Smooth muscle cell (in vitro differentiated cells): Measurements from ENCODE around the gene PRR13. TPM values are rescaled to one million over a fixed set of nuclear protein-coding genes. Genes with fewer than 3 reads are reported as not detected.

Source experiments
- DNase-seq: peaks from one replicate; lab custom pipeline; 2025; ENCODE audit not compliant: unreplicated experiment; lab: John Stamatoyannopoulos, UW
- H2AFZ ChIP-seq: fragments of 200-600 bp; sonication (generic); 2 replicates; pipeline ENCODE4 v1.6.0; 2016; ENCODE audit warnings: antibody characterized with exemption, low read depth, mild to moderate bottlenecking
- H3F3A ChIP-seq: fragments of 200-600 bp; sonication (generic); 2 replicates; pipeline ENCODE4 v1.6.0; 2017; ENCODE audit warnings: antibody characterized with exemption, low read depth
- H3K27ac ChIP-seq: fragments of 200-600 bp; sonication (generic); 2 replicates; pipeline ENCODE4 v1.5.1; 2016; ENCODE audit warnings: low read depth, mild to moderate bottlenecking
- H3K27me3 ChIP-seq: fragments of 200-600 bp; sonication (generic); 2 replicates; pipeline ENCODE4 v1.6.1; 2016; ENCODE audit warnings: low read depth, mild to moderate bottlenecking
- H3K36me3 ChIP-seq: fragments of 200-600 bp; sonication (generic); 2 replicates; pipeline ENCODE4 v1.5.1; 2016; ENCODE audit warnings: low read depth
- H3K4me1 ChIP-seq: fragments of 200-600 bp; sonication (generic); 2 replicates; pipeline ENCODE4 v1.5.1; 2016; ENCODE audit warnings: low read depth
- H3K4me2 ChIP-seq: fragments of 200-600 bp; sonication (generic); 2 replicates; pipeline ENCODE4 v1.6.0; 2016; ENCODE audit warnings: mild to moderate bottlenecking
- H3K4me3 ChIP-seq: fragments of 200-600 bp; sonication (generic); 2 replicates; pipeline ENCODE4 v1.5.1; 2016; ENCODE audit warnings: mild to moderate bottlenecking
- H3K79me2 ChIP-seq: fragments of 200-600 bp; sonication (generic); 2 replicates; pipeline ENCODE4 v1.6.0; 2016; ENCODE audit warnings: low read depth, mild to moderate bottlenecking
- H3K9ac ChIP-seq: fragments of 200-600 bp; sonication (generic); 2 replicates; pipeline ENCODE4 v1.6.0; 2016; ENCODE audit warnings: low read depth
- H3K9me3 ChIP-seq: fragments of 200-600 bp; sonication (generic); replicated peaks from 2 replicates; pipeline ENCODE4 v1.5.1; 2016; ENCODE audit warnings: low read depth
- H4K20me1 ChIP-seq: fragments of 200-600 bp; sonication (generic); 2 replicates; pipeline ENCODE4 v1.6.0; 2016; ENCODE audit warnings: low read depth
- WGBS: methylation state at CpG from one replicate; pipeline ENCODE4 v1.1.7; 2016; ENCODE audit warnings: low lambda C conversion rate; 5-methylcytosine and 5-hydroxymethylcytosine counted together
- polyA plus RNA-seq: library from polyadenylated mRNA; unstranded; fragments of >200 nt; fragmentation: Nextera tagmentation; extraction: Ambion mirVana; gene quantifications from 2 replicates; pipeline ENCODE4 v1.2.1, GENCODE V29; 2016
- total RNA-seq: library from RNA; depleted of rRNA; stranded (reverse); fragments of >200 nt; gene quantifications from 2 replicates; pipeline ENCODE4 v1.2.3, GENCODE V29; 2014
- TF ChIP-seq, protein P1 (sequence below): fragments of 200-600 bp; sonication (generic); IDR thresholded peaks from 2 replicates; pipeline ENCODE4 v1.5.1; 2017; ENCODE audit warnings: borderline replicate concordance, mild to moderate bottlenecking, antibody characterized with exemption; ENCODE audit not compliant: insufficient read depth, poor library complexity, severe bottlenecking

Gene PRR13
- total and polyA plus RNA-seq, 2 experiments from 2014 or later, result 65.3 to 176 TPM

DNA sequence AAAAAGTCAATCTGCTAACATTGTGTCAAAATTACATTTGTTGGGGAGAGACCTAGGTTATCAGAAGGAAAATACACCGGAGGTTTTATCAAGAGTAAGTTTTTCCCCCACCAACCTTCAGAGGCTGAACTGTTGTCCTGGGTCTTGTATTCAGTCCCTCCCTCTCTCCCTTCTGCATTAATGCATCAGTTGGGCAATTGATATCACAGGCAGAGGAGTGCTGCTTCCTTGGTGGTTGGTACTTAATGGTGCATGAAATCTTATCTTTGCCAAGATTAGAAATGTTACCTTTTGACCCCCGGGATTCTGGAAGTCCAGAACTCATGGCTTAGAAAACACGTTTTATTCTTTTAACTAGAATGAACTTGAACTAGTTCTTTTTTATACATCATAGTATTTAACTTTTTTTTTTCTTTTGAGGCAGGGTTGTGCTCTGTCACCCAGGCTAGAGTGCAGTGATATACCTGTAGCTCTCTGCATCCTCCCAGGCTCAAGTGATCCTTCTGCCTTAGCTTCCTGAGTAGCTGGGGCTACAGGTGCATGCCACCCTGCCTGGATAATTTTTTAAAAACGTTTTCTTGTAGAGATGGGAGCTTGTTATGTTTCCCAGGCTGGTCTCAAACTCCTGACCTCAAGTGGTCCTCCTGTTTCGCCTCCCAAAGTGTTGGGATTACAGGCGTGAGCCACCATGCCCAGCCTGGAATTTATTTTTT lies 15.3 kb downstream of the PRR13 start:
- no peak overlapping the region for H3K27ac ChIP-seq
- WGBS, result 91% methylated on average over 6 of the region's 6 CpGs
- H3K4me2 ChIP-seq, result no peak overlapping the region
- H3K4me3 ChIP-seq, result no peak overlapping the region
- no peaks in the 10 kb centered on the region for H3K27me3 ChIP-seq
- peaks cover 58% of the 10 kb centered on the region for H3K36me3 ChIP-seq
- no peak for DNase-seq
- H4K20me1 ChIP-seq, result peaks cover 97% of the 10 kb centered on the region
- no peak overlapping the region for H3K9ac ChIP-seq
- TF ChIP-seq, protein P1, sequence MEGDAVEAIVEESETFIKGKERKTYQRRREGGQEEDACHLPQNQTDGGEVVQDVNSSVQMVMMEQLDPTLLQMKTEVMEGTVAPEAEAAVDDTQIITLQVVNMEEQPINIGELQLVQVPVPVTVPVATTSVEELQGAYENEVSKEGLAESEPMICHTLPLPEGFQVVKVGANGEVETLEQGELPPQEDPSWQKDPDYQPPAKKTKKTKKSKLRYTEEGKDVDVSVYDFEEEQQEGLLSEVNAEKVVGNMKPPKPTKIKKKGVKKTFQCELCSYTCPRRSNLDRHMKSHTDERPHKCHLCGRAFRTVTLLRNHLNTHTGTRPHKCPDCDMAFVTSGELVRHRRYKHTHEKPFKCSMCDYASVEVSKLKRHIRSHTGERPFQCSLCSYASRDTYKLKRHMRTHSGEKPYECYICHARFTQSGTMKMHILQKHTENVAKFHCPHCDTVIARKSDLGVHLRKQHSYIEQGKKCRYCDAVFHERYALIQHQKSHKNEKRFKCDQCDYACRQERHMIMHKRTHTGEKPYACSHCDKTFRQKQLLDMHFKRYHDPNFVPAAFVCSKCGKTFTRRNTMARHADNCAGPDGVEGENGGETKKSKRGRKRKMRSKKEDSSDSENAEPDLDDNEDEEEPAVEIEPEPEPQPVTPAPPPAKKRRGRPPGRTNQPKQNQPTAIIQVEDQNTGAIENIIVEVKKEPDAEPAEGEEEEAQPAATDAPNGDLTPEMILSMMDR, result no peak
- H3K4me1 ChIP-seq, result peaks cover 40% of the 10 kb centered on the region
- H2AFZ ChIP-seq, result no peak overlapping the region
- H3K79me2 ChIP-seq, result peaks cover 97% of the 10 kb centered on the region
- no peaks in the 10 kb centered on the region for H3K9me3 ChIP-seq
- H3F3A ChIP-seq, result peaks cover 50% of the 10 kb centered on the region

DNA sequence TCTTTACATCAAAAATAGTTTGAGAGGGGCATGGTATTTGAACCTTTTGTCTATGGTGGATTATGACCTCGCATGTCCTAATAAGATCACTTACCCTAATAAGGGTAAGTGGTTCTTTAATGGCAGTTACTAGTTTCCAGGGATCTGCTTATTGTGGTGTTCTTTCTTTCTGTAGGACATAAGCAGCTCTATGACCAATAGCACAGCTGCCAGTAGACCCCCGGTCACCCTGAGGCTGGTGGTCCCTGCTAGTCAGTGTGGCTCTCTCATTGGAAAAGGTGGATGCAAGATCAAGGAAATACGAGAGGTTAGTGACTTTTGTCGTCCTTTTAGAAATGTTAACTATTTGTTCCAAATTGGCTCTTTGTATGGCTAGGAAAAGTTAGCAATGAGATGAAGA lies 17.6 kb downstream of the PRR13 start:
- DNase-seq, result no peak
- Histone ChIP-seq H3K4me1 (peaks cover 46% of the 10 kb centered on the region), H4K20me1 (peaks cover 100% of the 10 kb centered on the region), H3K36me3 (peaks cover 75% of the 10 kb centered on the region), H3K4me3 (no peak overlapping the region), H3F3A (peaks cover 46% of the 10 kb centered on the region), H3K4me2 (no peak overlapping the region), H3K27me3 (no peaks in the 10 kb centered on the region), H3K9ac (no peak overlapping the region), H3K9me3 (no peaks in the 10 kb centered on the region), H2AFZ (no peak overlapping the region), H3K27ac (peak overlapping the region; percentile 21), H3K79me2 (peaks cover 100% of the 10 kb centered on the region)
- WGBS, result 97% methylated on average over 4 of the region's 4 CpGs
- TF ChIP-seq, protein P1, result no peak

DNA sequence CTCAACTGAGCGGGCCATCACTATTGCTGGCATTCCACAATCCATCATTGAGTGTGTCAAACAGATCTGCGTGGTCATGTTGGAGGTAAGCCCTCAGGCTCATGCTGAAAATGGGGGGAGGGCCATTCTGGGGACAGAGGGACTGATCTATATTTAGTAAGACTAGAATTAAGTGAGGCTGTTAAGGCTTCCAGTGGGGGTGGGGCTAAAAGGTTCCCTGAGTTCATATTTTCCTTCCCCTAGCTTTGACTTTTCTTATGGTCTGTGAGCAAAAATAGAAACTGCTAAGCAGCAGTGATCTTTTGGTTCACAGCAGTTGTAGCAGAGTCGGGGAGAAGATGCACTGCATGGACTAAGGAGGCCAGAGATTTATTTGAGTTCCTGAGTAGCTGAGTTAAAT lies 19.5 kb downstream of the PRR13 start:
- Histone ChIP-seq H3K9ac (no peak overlapping the region), H4K20me1 (peaks cover 100% of the 10 kb centered on the region), H3K79me2 (peaks cover 100% of the 10 kb centered on the region), H3K27ac (peak overlapping the region; percentile 50), H2AFZ (no peak overlapping the region), H3F3A (peaks cover 42% of the 10 kb centered on the region), H3K36me3 (peaks cover 76% of the 10 kb centered on the region), H3K27me3 (no peaks in the 10 kb centered on the region), H3K4me3 (no peak overlapping the region), H3K4me2 (no peak overlapping the region), H3K9me3 (no peaks in the 10 kb centered on the region), H3K4me1 (peaks cover 40% of the 10 kb centered on the region)
- TF ChIP-seq, protein P1, result no peak
- no peak for DNase-seq
- WGBS, result 86% methylated on average over 3 of the region's 3 CpGs

DNA sequence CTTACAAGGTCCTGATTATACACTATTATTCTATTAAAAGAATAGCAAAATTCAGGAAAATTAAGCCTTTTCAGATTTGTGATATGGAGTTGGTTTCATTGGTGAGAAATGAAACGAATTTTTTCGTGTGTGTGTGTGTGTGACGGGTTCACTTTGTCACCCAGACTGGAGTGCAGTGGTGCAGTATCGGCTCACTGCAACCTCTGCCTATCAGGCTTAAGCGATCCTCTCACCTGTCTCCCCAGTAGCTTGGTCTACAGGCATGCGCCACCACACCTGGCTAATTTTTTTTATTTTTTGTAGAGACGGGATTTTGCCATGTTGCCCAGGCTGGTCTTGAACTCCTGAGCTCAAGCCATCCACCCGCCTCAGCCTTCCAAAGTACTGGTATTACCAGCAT lies 20.1 kb downstream of the PRR13 start:
- H3K79me2 ChIP-seq, result peaks cover 100% of the 10 kb centered on the region
- WGBS, result 98% methylated on average over 8 of the region's 8 CpGs
- H3K36me3 ChIP-seq, result peaks cover 78% of the 10 kb centered on the region
- H3K4me3 ChIP-seq, result no peak overlapping the region
- no peak overlapping the region for H2AFZ ChIP-seq
- peaks cover 100% of the 10 kb centered on the region for H4K20me1 ChIP-seq
- no peaks in the 10 kb centered on the region for H3K27me3 ChIP-seq
- peaks cover 40% of the 10 kb centered on the region for H3K4me1 ChIP-seq
- H3K9ac ChIP-seq, result no peak overlapping the region
- no peak for DNase-seq
- peaks cover 47% of the 10 kb centered on the region for H3F3A ChIP-seq
- no peak overlapping the region for H3K4me2 ChIP-seq
- TF ChIP-seq, protein P1, result no peak
- no peak overlapping the region for H3K27ac ChIP-seq
- H3K9me3 ChIP-seq, result no peaks in the 10 kb centered on the region
